NCI-H2081 treated with DMSO at 0.1 percent for 48 hours (cell line): ENCODE results near the gene SAFB.
A peak's percentile ranks its signal among the peaks of the same experiment; 100 is the strongest.

Experiments used
- DNase-seq: peaks from one replicate; lab custom pipeline; 2025; lab: John Stamatoyannopoulos, UW

The SAFB gene

GRCh38 chr19:5627395-5627904 is 4.6 kb downstream of the SAFB start:
- no peak for DNase-seq

DNA sequence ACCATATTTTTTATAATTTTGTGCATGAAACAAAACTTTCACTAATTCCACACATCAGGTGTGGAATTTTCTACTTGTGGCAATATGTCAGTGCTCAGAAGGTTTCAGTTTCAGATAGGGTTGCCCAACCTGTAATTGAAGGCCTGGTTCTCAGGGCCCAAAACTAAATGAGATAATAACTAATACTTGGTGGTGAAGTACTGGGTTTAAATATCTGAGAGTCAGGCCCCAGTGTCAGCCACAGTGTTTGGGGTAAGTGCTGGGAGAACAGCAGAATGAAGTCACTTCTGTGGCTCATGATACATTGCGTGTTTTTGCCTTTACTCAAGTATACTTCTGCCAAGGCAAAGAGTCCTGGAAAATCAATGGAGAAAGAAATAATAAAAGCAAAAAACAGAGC is 5.6 kb downstream of the SAFB start:
- DNase-seq: no peak

- DNase-seq: no peak
Measured at GRCh38 chr19:5628919-5629481, 6.1 kb downstream of the SAFB start.

GRCh38 chr19:5631567-5632240 is 8.8 kb downstream of the SAFB start:
- DNase-seq: no peak

GRCh38 chr19:5632241-5632612 is 9.3 kb downstream of the SAFB start:
- DNase-seq: no peak

GRCh38 chr19:5632657-5633056 is 9.8 kb downstream of the SAFB start:
- no peak for DNase-seq

GRCh38 chr19:5635427-5635826 is 12.5 kb downstream of the SAFB start:
- no peak for DNase-seq

DNA sequence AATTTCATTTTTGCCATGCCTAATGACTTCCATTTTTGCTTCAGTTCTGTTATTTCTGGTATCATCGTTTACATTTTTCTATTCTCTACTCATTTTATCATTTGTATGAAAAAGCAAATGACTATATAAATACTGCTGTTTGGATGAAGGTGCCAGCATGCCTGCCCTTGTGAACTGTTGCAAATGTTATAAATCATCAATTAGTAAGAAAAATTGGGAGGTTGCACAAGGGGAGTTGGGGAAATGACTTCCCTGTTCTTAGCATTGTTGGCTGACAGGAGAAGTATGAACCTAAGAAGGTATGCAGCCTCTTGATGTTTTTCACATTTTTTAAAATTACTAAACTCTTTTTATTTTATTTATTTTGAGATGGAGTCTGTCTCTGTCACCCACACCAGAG is 15.1 kb downstream of the SAFB start:
- DNase-seq: no peak

DNA sequence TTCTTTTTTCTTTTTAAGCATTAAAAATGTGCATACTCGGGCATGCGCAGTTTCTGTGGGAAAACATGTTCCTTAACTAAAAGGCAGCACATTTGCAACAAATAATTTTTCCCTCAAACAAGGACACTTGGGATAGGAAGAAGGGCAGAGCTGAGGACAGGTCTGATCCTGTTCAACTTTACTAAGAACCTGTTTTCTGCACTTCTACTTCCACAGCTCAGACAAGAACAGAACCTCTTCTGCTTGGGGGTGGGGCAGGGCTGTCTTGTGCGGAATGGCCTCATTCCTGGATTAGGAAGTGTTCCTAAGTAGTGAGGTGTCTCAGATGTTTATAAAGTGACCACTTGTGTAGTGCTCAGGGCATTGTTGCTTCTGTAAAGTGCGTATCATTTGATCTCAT is 18.3 kb downstream of the SAFB start:
- no peak for DNase-seq

DNA sequence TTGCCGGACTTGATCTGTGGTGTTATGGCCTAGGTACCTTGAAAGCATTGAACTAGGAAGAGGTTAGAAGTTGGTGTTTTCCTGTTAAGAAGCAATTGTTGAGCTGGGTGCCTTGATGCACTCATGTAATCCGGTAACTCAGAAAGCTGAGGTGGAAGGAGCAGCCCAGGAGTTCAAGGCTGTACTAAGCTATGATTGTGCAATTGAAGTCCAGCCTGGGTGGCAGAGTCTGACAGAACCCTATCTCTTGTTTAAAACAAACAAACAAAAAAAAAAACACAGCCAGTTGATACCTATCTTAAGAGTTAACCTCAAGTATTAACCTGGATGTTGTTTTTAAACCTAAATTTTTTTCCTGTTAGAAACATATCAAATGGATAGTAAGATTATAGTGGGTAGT is 19.3 kb downstream of the SAFB start:
- no peak for DNase-seq

- DNase-seq: no peak
Measured at GRCh38 chr19:5643060-5643459, 20.2 kb downstream of the SAFB start.

- no peak for DNase-seq
Measured at GRCh38 chr19:5644037-5644436, 21.2 kb downstream of the SAFB start.

GRCh38 chr19:5645409-5645808 is 22.5 kb downstream of the SAFB start:
- peak; percentile 55 for DNase-seq

DNA sequence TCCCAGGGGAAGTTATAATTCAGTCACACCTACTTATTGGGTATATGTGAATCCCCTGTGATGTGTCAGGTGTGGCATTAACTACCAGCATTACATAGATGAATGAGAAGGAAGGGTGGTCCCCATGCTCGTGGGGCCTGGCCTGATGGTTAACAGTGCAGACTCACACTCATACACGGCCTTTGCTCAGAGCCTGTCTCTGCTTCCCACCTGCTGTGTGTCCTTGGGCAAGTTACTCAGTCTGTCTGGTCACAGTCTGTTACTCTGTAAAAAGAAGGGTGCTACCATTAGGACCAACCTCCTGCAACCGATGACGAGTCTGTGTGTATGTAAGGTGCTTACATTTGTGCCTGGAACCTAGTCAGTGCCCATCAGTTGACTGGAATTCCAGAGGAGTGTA is 23.8 kb downstream of the SAFB start:
- no peak for DNase-seq

DNA sequence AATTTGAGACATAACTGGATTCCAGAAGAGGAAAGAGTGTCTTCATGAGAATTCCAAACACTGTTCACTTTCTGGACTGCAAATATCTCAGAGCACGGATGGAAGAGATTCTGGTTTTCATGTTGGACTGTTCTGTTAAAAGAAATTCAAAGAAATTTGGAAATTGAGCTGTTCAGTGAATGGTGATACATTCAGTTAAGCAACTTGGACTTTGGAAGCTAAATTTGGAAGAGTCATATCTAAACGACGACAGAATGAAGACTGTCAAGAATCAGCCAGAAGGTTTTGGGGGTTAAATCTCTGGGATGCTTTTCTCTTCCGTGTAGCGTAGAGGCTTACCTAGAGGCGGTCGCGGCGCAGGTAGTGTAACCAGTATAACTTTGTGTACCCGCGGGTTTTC is 25.6 kb downstream of the SAFB start:
- no peak for DNase-seq

DNA sequence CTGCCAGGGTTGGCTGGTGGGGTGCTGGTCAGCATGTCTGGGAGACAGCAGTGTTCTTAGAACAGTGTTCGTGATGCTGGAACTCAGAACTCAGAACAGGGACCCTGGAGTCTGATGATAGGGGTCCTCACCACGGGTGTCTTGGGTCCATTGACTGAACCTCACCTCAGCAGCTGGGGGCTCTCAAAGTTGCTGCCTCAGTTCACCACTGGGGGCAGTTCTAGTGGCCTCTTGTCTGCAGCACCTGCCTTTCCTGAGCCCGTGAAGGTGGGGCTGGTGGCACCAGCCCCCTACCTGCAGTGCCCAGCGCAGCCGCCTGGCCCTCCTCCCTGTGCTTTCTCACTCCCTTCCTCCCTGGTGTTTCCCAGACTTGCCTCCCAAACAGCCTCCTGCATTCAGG is 28.5 kb downstream of the SAFB start:
- DNase-seq: no peak

DNA sequence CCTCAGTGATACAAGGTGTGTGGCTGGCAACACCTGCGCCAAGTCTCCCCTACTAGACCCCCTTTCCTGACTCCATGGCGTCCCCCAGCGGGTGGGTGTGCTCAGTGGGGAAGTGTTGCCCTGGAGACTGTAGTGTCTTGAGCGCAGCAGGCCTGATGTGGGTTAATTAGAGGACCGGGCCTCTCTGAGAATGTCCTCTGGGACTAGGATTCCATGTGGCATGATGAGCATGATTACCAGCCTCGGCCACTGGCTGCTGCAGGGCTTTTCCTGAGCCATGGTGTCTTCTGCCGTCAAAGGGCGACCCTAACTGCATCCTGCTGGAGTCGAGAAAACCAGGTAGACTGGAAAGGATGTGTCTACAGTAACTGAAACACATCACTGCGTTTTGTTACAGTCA is 29.4 kb downstream of the SAFB start:
- DNase-seq: no peak

- DNase-seq: no peak
Measured at GRCh38 chr19:5654931-5655330, 32.0 kb downstream of the SAFB start.

DNA sequence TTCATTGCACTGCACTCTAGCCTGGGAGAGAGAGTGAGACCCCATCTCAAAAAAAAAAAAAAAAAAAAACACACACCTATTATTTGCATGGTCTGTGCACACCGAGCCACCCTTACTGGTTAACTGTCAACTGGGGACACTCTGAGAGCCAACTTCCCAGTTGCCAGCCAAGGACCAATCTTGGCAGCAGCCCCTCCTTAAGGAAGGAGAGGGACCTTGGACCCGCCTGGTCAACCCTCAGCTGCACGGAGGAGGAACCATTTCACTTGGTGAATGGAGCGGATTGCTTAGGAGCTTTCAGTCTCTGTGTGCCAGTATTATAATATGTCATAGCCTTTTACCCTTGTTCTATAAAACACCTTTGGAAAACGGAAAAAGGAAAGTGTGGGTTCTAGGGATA is 32.5 kb downstream of the SAFB start:
- no peak for DNase-seq

DNA sequence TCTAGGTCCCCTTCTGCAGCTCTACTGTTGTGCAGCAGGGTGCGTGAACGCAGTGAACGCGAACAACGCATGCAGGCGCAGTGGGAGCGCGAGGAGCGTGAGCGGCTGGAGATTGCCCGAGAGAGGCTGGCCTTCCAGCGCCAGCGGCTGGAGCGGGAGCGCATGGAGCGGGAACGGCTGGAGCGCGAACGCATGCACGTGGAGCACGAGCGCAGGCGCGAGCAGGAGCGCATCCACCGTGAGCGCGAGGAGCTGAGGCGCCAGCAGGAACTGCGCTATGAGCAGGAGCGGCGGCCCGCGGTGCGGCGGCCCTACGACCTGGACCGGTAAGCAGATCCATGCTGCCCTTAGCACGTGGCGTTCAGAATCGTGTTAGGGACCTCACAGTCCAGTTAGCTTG is 38.6 kb downstream of the SAFB start:
- DNase-seq: no peak

DNA sequence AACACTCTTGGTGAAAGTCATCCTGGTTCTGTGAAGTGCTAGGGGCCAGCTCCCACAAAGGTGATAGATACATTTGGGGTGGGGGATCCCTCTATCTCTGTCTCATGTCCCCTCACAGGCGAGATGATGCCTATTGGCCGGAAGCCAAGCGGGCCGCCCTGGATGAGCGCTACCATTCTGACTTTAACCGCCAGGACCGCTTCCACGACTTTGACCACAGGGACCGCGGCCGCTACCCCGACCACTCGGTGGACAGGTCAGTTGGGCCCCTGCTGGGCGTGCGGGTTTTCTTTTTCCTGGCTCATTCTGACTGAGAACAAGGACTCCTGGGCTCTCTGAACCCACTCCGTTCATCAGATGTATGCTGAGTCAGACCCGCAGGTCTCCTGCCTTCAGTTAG is 41.0 kb downstream of the SAFB start:
- DNase-seq: no peak

GRCh38 chr19:5664515-5664914 is 41.6 kb downstream of the SAFB start:
- DNase-seq: no peak

GRCh38 chr19:5665781-5666513 is 43.1 kb downstream of the SAFB start:
- DNase-seq: no peak
